ACC112 (cell line): ENCODE measurements around the gene TMEM117.
"Not testable (repeated sequence)": the region's sequence is repeated elsewhere in the genome, so short reads cannot be mapped to it uniquely, and the experiment has no call there.

ENCODE experiments used
- H2AFZ ChIP-seq: fragments of 200-600 bp; sonication (generic); one replicate; pipeline ENCODE4 v1.6.0; 2017; ENCODE audit warnings: antibody characterized with exemption, low read length; ENCODE audit not compliant: unreplicated experiment
- H3K27ac ChIP-seq: fragments of 200-600 bp; sonication (generic); 2 replicates; pipeline ENCODE4 v1.5.1; 2014; ENCODE audit warnings: low read depth, mild to moderate bottlenecking, antibody characterized with exemption, low read length, moderate library complexity
- H3K27me3 ChIP-seq: fragments of 200-600 bp; sonication (generic); 2 replicates; pipeline ENCODE4 v1.6.1; 2014; ENCODE audit warnings: mild to moderate bottlenecking, antibody characterized with exemption, low read length, moderate library complexity, mixed read lengths; ENCODE audit not compliant: insufficient read depth
- H3K36me3 ChIP-seq: fragments of 200-600 bp; sonication (generic); 2 replicates; pipeline ENCODE4 v1.6.1; 2016; ENCODE audit warnings: mild to moderate bottlenecking, antibody characterized with exemption, low read length, moderate library complexity, mixed read lengths; ENCODE audit not compliant: insufficient read depth
- H3K4me1 ChIP-seq: fragments of 200-600 bp; sonication (generic); one replicate; pipeline ENCODE4 v1.6.1; 2016; ENCODE audit warnings: low read length, mixed read lengths; ENCODE audit not compliant: insufficient read depth, unreplicated experiment, control insufficient read depth
- H3K4me3 ChIP-seq: fragments of 200-600 bp; sonication (generic); 2 replicates; pipeline ENCODE4 v1.5.1; 2014; ENCODE audit warnings: mild to moderate bottlenecking, low read depth, low read length
- H3K79me2 ChIP-seq: fragments of 200-600 bp; sonication (generic); one replicate; pipeline ENCODE4 v1.6.0; 2016; ENCODE audit warnings: low read length; ENCODE audit not compliant: control insufficient read depth, unreplicated experiment, insufficient read depth

The TMEM117 gene

DNA sequence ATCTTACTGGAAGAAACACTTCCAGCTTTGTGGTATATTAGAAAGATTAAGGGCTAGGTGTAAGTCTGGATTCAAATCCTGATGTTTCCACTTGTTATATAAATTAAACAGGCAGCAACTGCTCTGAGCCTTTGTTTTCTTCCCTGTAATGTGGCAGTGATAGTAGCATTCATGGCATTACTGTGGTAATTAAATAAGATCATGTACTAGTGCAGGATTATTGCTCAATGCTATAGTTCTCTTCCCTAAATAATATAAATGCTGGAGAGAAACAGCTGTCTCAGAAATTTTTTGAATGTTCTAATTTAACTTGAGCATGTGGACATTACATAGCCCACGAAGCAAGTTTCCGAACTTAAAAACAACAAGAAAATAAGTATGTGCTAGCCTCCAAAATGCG lies 5.4 kb downstream of the TMEM117 start:
- H2AFZ ChIP-seq = no peak overlapping the region
- H3K4me3 ChIP-seq = no peak overlapping the region
- no peaks in the 10 kb centered on the region for H3K79me2 ChIP-seq
- H3K27me3 ChIP-seq = no peaks in the 10 kb centered on the region
- no peaks in the 10 kb centered on the region for H3K36me3 ChIP-seq
- H3K4me1 ChIP-seq = no peaks in the 10 kb centered on the region
- H3K27ac ChIP-seq = no peak overlapping the region

DNA sequence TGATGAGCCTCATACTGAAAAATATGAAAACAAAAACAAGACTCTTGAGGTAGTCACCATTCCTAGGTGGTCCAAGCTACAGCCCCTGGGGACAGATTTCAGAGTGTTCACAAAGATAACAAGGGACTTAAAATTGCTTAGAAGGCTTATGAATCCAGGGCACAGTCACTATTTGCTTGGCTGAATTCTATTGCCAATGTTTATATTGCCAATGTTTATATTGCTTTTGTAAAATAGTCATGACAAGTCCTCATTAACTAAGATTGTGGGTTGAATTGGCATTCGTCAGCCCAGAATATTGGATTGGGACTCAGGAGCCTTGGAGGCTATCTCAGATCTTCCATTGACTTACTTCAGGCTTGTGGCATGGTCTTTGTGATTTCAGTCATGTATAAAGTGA lies 6.4 kb downstream of the TMEM117 start:
- no peaks in the 10 kb centered on the region for H3K36me3 ChIP-seq
- peaks cover 4% of the 10 kb centered on the region for H3K4me1 ChIP-seq
- no peak overlapping the region for H3K27ac ChIP-seq
- no peak overlapping the region for H3K4me3 ChIP-seq
- no peaks in the 10 kb centered on the region for H3K79me2 ChIP-seq
- H3K27me3 ChIP-seq = no peaks in the 10 kb centered on the region
- H2AFZ ChIP-seq = no peak overlapping the region

DNA sequence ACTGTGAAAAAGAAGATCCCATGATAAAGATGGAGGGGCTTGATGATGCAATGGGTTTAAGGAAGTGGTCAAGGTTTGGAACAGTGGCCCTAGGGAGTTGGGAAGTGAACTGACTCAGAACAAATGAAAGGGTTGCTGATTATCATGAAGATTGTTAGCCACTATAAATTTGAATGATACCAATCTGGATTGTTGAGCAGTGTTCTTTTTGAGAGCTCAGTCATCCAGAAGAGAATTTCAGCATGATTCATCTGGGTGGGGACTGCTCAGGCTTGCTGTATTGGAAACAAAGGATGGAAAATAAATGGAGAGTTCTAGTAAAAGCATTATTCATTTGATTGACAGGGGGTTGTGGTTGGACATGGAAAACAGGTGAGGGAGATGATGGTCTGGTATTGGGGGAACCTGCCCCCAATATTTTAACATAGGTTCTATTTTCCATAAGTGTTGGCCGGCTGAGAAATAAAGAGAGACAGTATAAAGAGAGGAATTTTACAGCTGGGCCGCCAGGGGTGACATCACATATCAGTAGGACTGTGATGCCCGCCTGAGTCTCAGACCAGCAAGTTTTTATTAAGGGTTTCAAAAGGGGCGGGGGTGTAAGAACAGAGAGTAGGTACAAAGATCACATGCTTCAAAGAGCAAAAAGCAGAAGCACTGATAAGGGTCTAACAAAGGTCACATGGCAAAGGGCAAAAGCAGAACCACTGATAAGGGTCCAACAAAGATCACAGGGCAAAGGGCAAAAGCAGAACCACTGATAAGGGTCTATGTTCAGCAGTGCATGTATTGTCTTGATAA lies 11.7 kb downstream of the TMEM117 start:
- H3K4me3 ChIP-seq, H3K27me3 ChIP-seq, H3K36me3 ChIP-seq, H3K79me2 ChIP-seq, H3K4me1 ChIP-seq: not testable (repeated sequence)
- Histone ChIP-seq H2AFZ (peak overlapping the region; percentile 21), H3K27ac (peak overlapping the region; percentile 47)

DNA sequence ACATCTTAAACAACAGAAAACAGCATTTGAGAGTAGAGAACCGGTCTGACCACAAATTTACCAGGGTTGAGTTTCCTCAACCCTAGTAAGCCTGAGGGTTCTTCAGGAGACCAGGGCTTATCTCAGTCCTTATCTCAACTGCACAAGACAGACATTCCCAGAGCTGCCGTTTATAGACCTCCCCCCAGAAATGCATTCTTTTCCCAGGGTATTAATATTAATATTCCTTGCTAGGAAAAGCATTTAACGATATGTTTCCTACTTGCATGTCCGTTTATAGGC lies 12.3 kb downstream of the TMEM117 start:
- H3K27ac ChIP-seq = no peak overlapping the region

DNA sequence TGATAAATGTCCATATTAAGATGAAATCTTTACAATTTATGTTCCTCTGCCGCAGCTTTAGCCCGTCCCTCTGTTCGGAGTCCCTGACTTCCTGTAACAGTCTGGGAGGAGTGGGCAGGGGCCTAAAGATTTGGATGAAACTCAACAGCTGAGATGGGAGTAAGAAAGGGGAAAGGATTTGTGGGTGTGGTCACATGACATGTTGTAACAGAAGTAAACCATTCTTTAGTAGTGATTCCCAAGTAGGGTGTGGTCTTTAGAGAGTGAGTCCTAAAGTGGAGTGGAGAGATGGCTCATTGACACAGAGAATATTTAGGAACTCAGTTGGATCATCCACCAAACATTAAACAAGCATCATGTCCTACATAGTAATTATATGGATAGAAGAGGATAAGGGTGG lies 12.9 kb downstream of the TMEM117 start:
- Histone ChIP-seq H3K4me3 (no peak overlapping the region), H2AFZ (no peak overlapping the region), H3K27me3 (no peaks in the 10 kb centered on the region), H3K36me3 (no peaks in the 10 kb centered on the region), H3K27ac (no peak overlapping the region), H3K79me2 (no peaks in the 10 kb centered on the region), H3K4me1 (peaks cover 9% of the 10 kb centered on the region)

More for the DNA sequence above, 12.3 kb downstream of the TMEM117 start:
- Histone ChIP-seq H3K27me3 (no peaks in the 10 kb centered on the region), H3K4me1 (peaks cover 9% of the 10 kb centered on the region), H2AFZ (no peak overlapping the region), H3K4me3 (no peak overlapping the region), H3K79me2 (no peaks in the 10 kb centered on the region), H3K36me3 (no peaks in the 10 kb centered on the region)

DNA sequence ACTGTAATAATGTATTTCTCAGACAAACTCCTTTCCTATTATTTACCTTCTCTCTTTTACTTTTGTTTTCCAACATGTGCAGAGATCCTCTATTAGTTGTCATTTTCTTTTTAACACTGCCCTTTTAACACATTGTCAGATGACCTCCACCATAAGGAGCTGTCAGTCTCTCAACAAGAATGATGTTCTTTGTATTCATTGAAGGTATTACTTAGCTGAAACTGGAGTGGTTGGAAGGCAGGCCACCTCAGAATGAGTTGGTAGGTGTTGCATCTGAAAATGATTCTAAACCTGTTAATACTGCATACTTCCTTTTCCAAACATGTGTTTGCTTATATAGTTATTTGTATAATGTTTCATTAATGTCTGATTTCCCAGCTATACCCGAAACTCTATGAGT lies 16.9 kb downstream of the TMEM117 start:
- Histone ChIP-seq H2AFZ (no peak overlapping the region), H3K4me3 (no peak overlapping the region), H3K79me2 (no peaks in the 10 kb centered on the region), H3K27me3 (no peaks in the 10 kb centered on the region), H3K4me1 (peaks cover under 1% of the 10 kb centered on the region), H3K27ac (no peak overlapping the region), H3K36me3 (no peaks in the 10 kb centered on the region)

DNA sequence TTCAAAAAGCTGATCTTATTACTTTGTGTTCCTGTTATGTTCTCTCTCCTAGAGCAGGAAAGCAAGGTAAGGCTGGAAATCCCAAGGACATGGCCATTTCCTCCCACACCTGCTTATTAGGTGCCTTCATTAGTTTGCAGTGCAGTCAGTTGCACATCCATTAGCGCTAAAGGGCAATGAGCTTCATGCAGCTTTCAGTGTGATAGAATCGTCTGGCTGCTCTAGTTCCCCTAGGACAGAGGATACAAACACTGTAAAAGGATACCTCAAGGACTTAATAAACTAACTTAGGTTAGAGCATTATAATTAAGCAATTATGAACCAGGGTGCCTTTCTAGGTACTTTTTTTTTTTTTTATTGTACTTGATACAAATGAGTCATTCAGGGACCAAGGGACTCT lies 21.1 kb downstream of the TMEM117 start:
- no peaks in the 10 kb centered on the region for H3K27me3 ChIP-seq
- no peaks in the 10 kb centered on the region for H3K36me3 ChIP-seq
- H2AFZ ChIP-seq = no peak overlapping the region
- no peak overlapping the region for H3K4me3 ChIP-seq
- no peak overlapping the region for H3K27ac ChIP-seq
- H3K4me1 ChIP-seq = no peaks in the 10 kb centered on the region
- no peaks in the 10 kb centered on the region for H3K79me2 ChIP-seq

DNA sequence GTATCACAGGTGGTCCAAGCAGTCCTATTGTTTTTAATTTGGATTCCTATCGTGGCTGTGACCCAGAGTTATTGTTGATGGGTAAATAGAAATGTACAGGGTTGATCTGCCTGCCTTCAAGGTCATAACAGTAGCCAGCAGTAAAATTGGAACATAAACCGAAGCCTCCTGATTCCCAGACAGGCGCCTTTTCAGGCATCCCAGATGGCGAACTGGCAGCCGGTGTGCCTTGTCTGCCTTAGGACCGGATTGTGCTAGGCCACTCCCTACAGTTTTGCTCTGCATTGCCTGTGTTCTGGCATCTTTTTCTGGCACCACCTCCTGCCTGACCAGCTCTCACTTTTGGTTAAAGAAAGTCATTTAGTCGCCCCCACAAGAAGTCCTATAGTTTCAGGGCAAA lies 22.2 kb downstream of the TMEM117 start:
- Histone ChIP-seq H3K4me3 (no peak overlapping the region), H3K79me2 (no peaks in the 10 kb centered on the region), H3K36me3 (no peaks in the 10 kb centered on the region), H3K27me3 (no peaks in the 10 kb centered on the region), H3K4me1 (no peaks in the 10 kb centered on the region), H3K27ac (no peak overlapping the region), H2AFZ (no peak overlapping the region)

DNA sequence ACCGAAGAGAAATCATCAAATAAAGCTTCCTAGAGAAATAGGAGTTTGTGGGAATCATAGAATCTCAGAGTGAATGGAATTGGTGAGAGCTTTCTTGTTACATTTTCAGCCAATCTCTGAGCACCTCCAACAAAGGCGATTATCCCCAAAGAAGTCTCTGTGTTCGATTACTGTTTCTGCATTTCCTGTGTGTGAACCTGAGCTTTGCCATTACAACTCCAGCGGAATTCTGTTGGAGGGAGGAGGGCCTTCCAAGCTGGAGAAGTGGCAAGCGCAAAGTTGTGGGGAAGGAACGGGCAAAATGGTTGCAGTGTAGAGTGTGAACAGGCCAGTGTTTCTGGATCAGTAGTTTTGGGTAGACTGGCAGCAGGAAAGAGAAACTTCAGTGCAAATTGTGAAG lies 23.1 kb downstream of the TMEM117 start:
- H2AFZ ChIP-seq = no peak overlapping the region
- no peaks in the 10 kb centered on the region for H3K4me1 ChIP-seq
- H3K27me3 ChIP-seq = no peaks in the 10 kb centered on the region
- no peak overlapping the region for H3K4me3 ChIP-seq
- no peaks in the 10 kb centered on the region for H3K36me3 ChIP-seq
- H3K79me2 ChIP-seq = no peaks in the 10 kb centered on the region
- no peak overlapping the region for H3K27ac ChIP-seq

DNA sequence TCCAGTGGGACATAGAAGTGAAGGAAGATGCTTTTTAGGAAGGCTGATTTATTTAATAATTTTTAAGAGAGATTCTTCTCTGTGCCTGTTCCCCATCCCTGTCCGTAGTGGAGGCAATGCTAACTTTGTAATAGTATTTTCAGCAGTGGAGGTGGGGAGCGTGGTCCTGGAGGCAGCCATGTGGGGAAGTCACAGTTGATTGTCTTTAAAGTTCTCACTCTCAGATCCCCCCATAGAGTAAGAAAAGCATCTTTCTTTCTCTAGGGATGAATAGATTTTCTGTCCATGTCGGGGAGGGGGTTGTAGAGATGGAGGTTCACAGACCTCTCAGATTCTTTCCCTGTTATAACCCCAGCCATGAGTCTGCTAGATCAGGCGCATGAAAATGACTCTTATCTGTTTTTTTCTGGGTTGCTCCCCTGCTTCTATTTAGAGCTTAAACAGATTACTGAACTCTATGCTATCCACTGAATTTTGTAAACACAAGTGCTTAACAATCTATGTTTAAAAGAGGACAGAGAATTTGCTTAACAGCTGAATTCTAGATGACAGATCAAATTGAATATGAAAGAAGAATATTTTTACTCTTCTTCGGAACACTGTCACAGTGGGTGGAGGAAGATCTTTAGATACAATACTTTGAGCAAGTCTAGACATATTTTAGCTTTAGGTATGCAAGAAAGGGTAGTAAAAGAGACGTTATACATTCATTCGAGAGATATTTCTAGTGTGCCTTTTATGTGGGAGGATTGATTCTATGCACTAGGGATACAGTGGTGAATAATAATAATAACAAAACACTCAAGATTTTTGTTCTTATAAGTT lies 25.3 kb downstream of the TMEM117 start:
- Histone ChIP-seq H3K27ac (no peak overlapping the region), H2AFZ (no peak overlapping the region), H3K4me1 (no peaks in the 10 kb centered on the region), H3K36me3 (no peaks in the 10 kb centered on the region), H3K4me3 (no peak overlapping the region), H3K79me2 (no peaks in the 10 kb centered on the region), H3K27me3 (no peaks in the 10 kb centered on the region)

DNA sequence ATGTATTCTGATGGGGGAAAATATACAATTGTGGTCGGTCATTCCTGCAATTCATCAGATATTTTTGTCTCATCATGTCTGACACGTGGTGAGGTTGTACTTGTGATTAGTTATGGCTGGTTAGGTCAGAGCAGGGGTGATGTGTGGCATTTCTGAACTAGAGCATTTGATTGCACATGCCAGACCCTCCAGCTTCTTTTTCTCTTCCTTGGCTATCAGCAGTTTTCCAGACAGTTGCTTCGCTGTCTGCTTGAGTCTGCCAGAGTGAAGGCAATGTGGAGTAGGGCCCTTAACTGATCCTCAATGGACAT lies 25.9 kb downstream of the TMEM117 start:
- no peak overlapping the region for H2AFZ ChIP-seq

More for the DNA sequence above, 25.9 kb downstream of the TMEM117 start:
- H3K4me1 ChIP-seq = no peaks in the 10 kb centered on the region
- no peaks in the 10 kb centered on the region for H3K27me3 ChIP-seq
- no peaks in the 10 kb centered on the region for H3K36me3 ChIP-seq
- H3K27ac ChIP-seq = no peak overlapping the region
- H3K4me3 ChIP-seq = no peak overlapping the region
- no peaks in the 10 kb centered on the region for H3K79me2 ChIP-seq
